GM12873 (cell line): Measurements from ENCODE around the gene MYO16.

Experiments
- CTCF ChIP-seq: IDR thresholded peaks from 2 replicates; pipeline ENCODE4 v1.5.1; 2012; ENCODE audit warnings: low read depth, mild to moderate bottlenecking, moderate library complexity, low read length, control low read depth; ENCODE audit not compliant: insufficient read depth; ENCODE audit errors: missing control alignments

The MYO16 gene

GRCh38 chr13:108787700-108788414 lies 158.4 kb downstream of the MYO16 start:
- no peak for TF ChIP-seq CTCF

GRCh38 chr13:108789476-108789875 lies 160.1 kb downstream of the MYO16 start:
- TF ChIP-seq CTCF: no peak

GRCh38 chr13:108795841-108796240 lies 166.4 kb downstream of the MYO16 start:
- no peak for TF ChIP-seq CTCF

GRCh38 chr13:108797354-108797753 lies 167.9 kb downstream of the MYO16 start:
- TF ChIP-seq CTCF: no peak

GRCh38 chr13:108807841-108808240 lies 178.4 kb downstream of the MYO16 start:
- TF ChIP-seq CTCF: no peak

- no peak for TF ChIP-seq CTCF
Measured at GRCh38 chr13:108812165-108812564, 182.8 kb downstream of the MYO16 start.

GRCh38 chr13:108812661-108813060 lies 183.2 kb downstream of the MYO16 start:
- TF ChIP-seq CTCF: no peak
